Adrenal gland (tissue), 12 donors: ENCODE results near the gene KDM7A. TPM values are rescaled to one million over a fixed set of nuclear protein-coding genes. Genes with fewer than 3 reads are reported as not detected.
A peak's percentile ranks its signal among the peaks of the same experiment; 100 is the strongest.

Source experiments
- DNase-seq, 7 donors: peaks; one replicate each; pipeline ENCODE4 v3.0.0-alpha.2; 2019 to 2020
- H3K27ac ChIP-seq, 5 donors: fragments of 200-600 bp; sonication (generic) in 4 of 5; 1 replicate in 3 of 5; 2 replicates in 2 of 5; pipeline versions ENCODE4 v1.5.1 to v1.8.0; 2016 to 2020; ENCODE audit warnings: mild to moderate bottlenecking in 1 of 5
- H3K27me3 ChIP-seq: fragments of 200-600 bp; 2 replicates; pipeline ENCODE4 v1.8.0; 2021
- H3K36me3 ChIP-seq, 2 donors: fragments of 200-600 bp; replicated peaks in 1 of 2; 1 replicate in 1 of 2; 2 replicates in 1 of 2; pipeline versions ENCODE4 v1.5.1 to v1.8.0; 2018 to 2022
- H3K4me1 ChIP-seq, 2 donors: fragments of 200-600 bp; replicated peaks in 1 of 2; 1 replicate in 1 of 2; 2 replicates in 1 of 2; pipeline versions ENCODE4 v1.5.1 to v1.8.0; 2018 to 2021
- H3K4me3 ChIP-seq, 4 donors: fragments of 200-600 bp; sonication (generic) in 3 of 4; one replicate each; pipeline ENCODE4 v1.5.1; 2016 to 2018
- H3K9me3 ChIP-seq, 3 donors: fragments of 200-600 bp; sonication (generic) in 1 of 3; replicated peaks in 1 of 3; 1 replicate in 2 of 3; 2 replicates in 1 of 3; pipeline versions ENCODE4 v1.5.1 to v1.8.0; 2016 to 2021
- CTCF ChIP-seq, 6 experiments: fragments of 450-650 bp in 4 of 6; fragments of 200-600 bp in 2 of 6; sonication (generic) in 1 of 6; IDR thresholded peaks; 1 replicate in 5 of 6; 2 replicates in 1 of 6; pipeline versions ENCODE4 v1.5.1 to v1.8.0; 2016 to 2021; ENCODE audit warnings: antibody characterized with exemption in 6 of 6, mild to moderate bottlenecking in 2 of 6, moderate library complexity in 1 of 6
- POLR2A ChIP-seq, 2 donors: fragments of 450-650 bp; IDR thresholded peaks; one replicate each; pipeline ENCODE4 v1.6.1; 2017; ENCODE audit warnings: antibody characterized with exemption in 2 of 2, mild to moderate bottlenecking in 2 of 2, moderate library complexity in 1 of 2
- WGBS, 4 donors: extraction: QIAGEN DNeasy Blood & Tissue Kit in 2 of 4; methylation state at CpG; one replicate each; pipeline versions ENCODE4 v1.1.5 to v1.1.7; 2013 to 2017; 5-methylcytosine and 5-hydroxymethylcytosine counted together
- intact Hi-C, 2 donors: fragments of 100-400 bp; cut with DNase I; formaldehyde crosslinking; loops; one replicate each; pipeline versions ENCODE4 v1.14.1 to v1.15.0; 2022 to 2023
- polyA plus RNA-seq, 3 donors: library from polyadenylated mRNA; stranded (reverse); fragments of 200-250 nt in 2 of 3; fragments of 350-450 nt in 1 of 3; fragmentation: Illumina TruSeq in 1 of 3; extraction: RNeasy Lipid Tissue Mini Kit (QIAGEN cat#74804) in 1 of 3; gene quantifications; one replicate each; pipeline ENCODE4 v1.2.3, GENCODE V29; 2013 to 2014
- small RNA-seq, 2 donors: library from RNA; depleted of rRNA; stranded (forward); fragments of <200 nt; gene quantifications; one replicate each; pipeline ENCODE3, GENCODE V24; 2016
- total RNA-seq, 9 donors: library from RNA; depleted of rRNA in 4 of 9; stranded (reverse); fragments of >200 nt in 4 of 9; fragments of 120-200 nt in 1 of 9; fragmentation: NEBNext Ultra II Directional in 1 of 9; extraction: Animal tissue kit (Norgen Biotek cat#: 25700) in 1 of 9; gene quantifications; one replicate each; pipeline versions ENCODE4 v1.1.0 to v1.2.4, GENCODE V29; 2013 to 2023
- donor health status: healthy with polysubstance abuse.
- donor health status: Bipolar disorder and iron deficiency.
- donor health status: DM: yes; HTN: yes; CAD: no.
- donor health status: DM: no; HTN: no; CAD: no.
- donor health status: DM: no; HTN: no; CAD: no.
- donor health status: DM: yes; HTN: yes; CAD: no.

The KDM7A gene
- total and polyA plus RNA-seq, 12 donors, result 1.4 to 10.5 (median 4.7) TPM

- H3K4me1 ChIP-seq, result peaks cover 5 to 7% of the 10 kb centered on the region in 2 donors
- TF ChIP-seq CTCF (IDR thresholded peaks at IDR 0.05) (no peak), POLR2A (IDR thresholded peaks at IDR 0.05) (no peak)
- H3K9me3 ChIP-seq, result no peaks in the 10 kb centered on the region
- intact Hi-C loops, result no loop called here
- no peak overlapping the region for H3K27ac ChIP-seq
- no peak overlapping the region for H3K4me3 ChIP-seq
- no peaks in the 10 kb centered on the region for H3K27me3 ChIP-seq
- 80 to 86% (median 81%) methylated on average over 7 of the region's 7 CpGs for WGBS, 4 donors
- H3K36me3 ChIP-seq, result peaks cover 0 to 12% of the 10 kb centered on the region in 2 donors
- DNase-seq, result peak in 1 of 7 donors; percentile 35
Observed at GRCh38 chr7:140039066-140039465, 137.7 kb downstream of the KDM7A start.

GRCh38 chr7:140036224-140036962 lies 140.4 kb downstream of the KDM7A start:
- Histone ChIP-seq H3K4me3 (no peak overlapping the region), H3K27ac (peak overlapping the region in 3 of 5 donors; percentile 2 to 62 (median 56)), H3K9me3 (no peaks in the 10 kb centered on the region), H3K4me1 (peaks cover 5 to 7% of the 10 kb centered on the region in 2 donors), H3K27me3 (no peaks in the 10 kb centered on the region), H3K36me3 (peaks cover 0 to 12% of the 10 kb centered on the region in 2 donors)
- TF ChIP-seq POLR2A (IDR thresholded peaks at IDR 0.05) (no peak), CTCF (IDR thresholded peaks at IDR 0.05) (no peak)
- DNase-seq, result peak in 6 of 7 donors; percentile 36 to 69 (median 52)
- intact Hi-C loops, result no loop called here
- WGBS, 4 donors, result 53 to 58% (median 56%) methylated on average over 11 of the region's 11 CpGs

GRCh38 chr7:140035400-140036223 lies 141.2 kb downstream of the KDM7A start:
- Histone ChIP-seq H3K27me3 (no peaks in the 10 kb centered on the region), H3K27ac (peak overlapping the region in 3 of 5 donors; percentile 6 to 62 (median 56)), H3K4me1 (peaks cover 5 to 7% of the 10 kb centered on the region in 2 donors), H3K4me3 (no peak overlapping the region), H3K9me3 (no peaks in the 10 kb centered on the region), H3K36me3 (peaks cover 0 to 12% of the 10 kb centered on the region in 2 donors)
- peak in 4 of 7 donors; percentile 30 to 50 (median 45) for DNase-seq
- no peak for TF ChIP-seq POLR2A (IDR thresholded peaks at IDR 0.05)
- no peak for TF ChIP-seq CTCF (IDR thresholded peaks at IDR 0.05)
- intact Hi-C loops, result no loop called here
- WGBS, 4 donors, result 58 to 69% (median 65%) methylated on average over 4 to 7 of the region's 7 CpGs

Small RNA genes within 50 kb of the gene (small RNA-seq; reads per million reads assigned to genes)
- gene RF00019 (0 reads per million in 2 donors), gene RNU6-797P (0 reads per million in 2 donors)

Other genes starting within 250 kb of the KDM7A start
- gene PARP12, start 114.0 kb downstream of the KDM7A start, total RNA-seq, result 10 to 100 TPM; 11.5 to 38.8 (median 25.4) TPM
- gene PARP12, start 114.0 kb downstream of the KDM7A start, polyA plus RNA-seq, result 10 to 100 TPM; 22.5 to 49.4 (median 22.6) TPM
- 10 to 100 TPM; 20.6 to 33.4 (median 23.6) TPM for gene SLC37A3, start 221.5 kb upstream of the KDM7A start, total RNA-seq
- 10 to 100 TPM; 16.3 to 23.9 (median 20.8) TPM for gene SLC37A3, start 221.5 kb upstream of the KDM7A start, polyA plus RNA-seq
- under 1 TPM in 1 of 9 donors, not detected in 8; 0.44 TPM for gene RAB19, start 227.1 kb upstream of the KDM7A start, total RNA-seq
- not detected for gene RAB19, start 227.1 kb upstream of the KDM7A start, polyA plus RNA-seq